HG02798 (cell line): ENCODE results near the gene SORCS2.

Experiments used
- ATAC-seq: cut with Tn5 transposase; IDR thresholded peaks from one replicate; pipeline ENCODE4 v1.9.1; 2021; ENCODE audit warnings: mild to moderate bottlenecking; ENCODE audit not compliant: unreplicated experiment, poor library complexity

SORCS2 gene

DNA sequence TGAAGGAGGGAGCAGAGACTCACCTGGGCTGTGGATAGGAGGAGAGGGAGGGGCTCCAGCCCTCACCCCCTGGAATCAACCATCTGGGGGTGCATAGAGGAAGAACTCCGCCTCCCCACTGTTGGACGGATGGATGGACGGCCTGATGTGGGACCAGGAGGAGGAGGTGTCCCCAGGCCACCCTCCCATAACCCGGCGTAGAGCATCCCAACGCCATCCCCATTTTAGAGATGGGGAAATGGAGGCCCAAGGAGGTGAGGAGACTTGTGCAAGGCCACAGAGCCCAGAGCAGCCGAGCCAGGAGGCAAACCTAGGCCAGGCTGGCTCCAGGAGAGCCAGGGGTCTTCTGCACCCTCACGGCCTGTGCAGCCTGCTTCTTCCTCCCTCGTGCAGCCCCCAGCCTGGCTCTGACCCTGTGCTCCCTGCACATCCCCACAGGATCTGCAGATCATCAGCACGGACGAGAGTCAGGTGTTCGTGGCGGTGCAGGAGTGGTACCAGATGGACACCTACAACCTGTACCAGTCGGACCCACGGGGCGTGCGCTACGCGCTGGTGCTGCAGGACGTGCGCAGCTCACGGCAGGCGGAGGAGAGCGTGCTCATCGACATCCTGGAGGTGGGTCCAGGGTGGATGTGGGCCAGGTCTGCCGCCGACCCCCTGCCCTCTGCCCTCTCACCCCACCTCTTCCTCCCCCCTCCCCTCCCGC lies 483.4 kb downstream of the SORCS2 start:
- ATAC-seq, result no peak

DNA sequence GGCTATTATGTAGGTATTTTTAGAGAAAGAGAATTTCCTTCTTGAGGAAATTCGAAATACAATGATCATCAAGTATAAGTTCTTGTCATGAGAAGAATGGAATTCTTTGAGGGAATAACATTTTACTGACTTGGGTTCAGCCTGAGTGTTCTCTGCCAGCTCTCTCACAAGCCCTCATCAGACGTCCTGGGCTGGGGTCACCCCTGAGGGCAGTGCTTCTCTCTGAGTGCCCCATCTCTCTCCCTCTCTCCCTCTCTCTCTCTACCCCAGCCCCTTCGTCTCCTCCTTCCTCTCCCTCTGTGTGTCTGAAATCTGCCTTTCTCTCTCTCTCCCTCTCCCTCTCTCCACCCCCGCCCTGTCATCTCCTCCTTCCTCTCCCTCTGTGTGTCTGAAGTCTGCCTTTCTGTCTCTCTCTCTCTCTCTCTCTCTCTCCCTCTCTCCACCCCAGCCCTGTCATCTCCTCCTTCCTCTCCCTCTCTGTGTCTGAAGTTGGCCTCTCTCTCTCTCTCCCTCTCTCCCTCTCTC lies 484.1 kb downstream of the SORCS2 start:
- ATAC-seq, result no peak

DNA sequence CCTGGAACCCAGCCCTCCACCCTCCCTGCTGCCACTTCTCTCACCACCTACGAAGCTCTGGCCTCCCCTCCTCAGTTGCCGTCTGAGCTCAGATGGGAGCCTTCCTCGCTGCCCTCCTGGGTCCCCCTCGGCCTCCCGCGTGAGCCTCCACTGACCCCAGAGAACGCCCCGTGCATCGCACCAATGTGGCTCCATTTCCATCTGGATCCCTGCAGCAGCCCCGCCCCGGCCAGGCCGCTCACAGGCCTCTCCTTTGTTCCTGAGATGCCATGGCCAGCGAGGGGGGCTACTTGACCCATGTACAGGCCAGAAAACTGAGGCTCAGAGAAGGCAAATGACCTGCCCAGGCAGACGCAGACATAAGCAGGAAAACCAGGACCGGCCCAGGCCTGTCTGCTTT lies 484.7 kb downstream of the SORCS2 start:
- ATAC-seq, result no peak

DNA sequence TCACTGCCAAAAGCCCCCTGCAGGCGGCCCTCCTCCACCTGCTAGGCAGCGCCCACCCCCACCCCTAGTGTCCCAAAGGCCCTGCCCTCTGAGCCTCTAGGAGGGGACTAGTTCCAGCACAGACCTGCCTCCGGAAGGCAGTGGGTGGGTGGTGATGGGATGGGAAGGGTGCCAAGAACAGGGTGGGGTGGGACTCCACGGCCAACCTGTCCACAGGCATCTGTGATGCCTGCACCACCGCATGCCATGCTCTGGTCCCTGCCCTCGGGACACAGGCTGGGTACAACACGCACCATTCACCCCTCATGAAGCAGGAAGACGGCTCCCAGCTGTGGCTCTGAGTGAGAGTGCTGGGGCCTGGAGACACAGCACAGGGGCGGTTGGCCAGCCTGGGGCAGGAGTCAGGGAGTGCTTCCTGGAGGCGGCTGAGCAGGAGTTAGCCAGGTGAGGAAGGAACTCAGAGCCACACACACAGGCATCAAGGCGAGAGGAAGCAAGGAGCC lies 485.5 kb downstream of the SORCS2 start:
- no peak for ATAC-seq

DNA sequence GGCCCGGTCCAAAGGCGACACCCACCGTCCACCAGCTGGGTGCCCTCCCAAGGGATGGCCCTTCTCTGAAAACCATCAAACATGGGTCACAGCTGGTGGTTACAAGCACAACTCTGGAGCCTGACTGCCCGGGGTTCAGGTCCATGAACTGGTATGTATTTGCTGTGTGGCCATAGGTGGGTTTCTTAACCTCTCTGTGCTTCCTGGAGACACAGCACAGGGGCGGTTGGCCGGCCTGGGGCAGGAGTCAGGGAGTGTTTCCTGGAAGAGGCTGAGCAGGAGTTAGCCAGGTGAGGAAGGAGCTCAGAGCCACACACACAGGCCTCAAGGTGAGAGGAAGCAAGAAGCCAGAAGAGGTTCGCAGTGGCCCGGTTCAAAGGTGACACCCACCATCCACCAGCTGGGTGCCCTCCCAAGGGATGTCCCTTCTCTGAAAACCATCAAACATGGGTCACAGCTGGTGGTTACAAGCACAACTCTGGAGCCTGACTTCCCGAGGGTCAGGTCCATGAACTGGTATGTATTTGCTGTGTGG lies 486.0 kb downstream of the SORCS2 start:
- ATAC-seq, result no peak

DNA sequence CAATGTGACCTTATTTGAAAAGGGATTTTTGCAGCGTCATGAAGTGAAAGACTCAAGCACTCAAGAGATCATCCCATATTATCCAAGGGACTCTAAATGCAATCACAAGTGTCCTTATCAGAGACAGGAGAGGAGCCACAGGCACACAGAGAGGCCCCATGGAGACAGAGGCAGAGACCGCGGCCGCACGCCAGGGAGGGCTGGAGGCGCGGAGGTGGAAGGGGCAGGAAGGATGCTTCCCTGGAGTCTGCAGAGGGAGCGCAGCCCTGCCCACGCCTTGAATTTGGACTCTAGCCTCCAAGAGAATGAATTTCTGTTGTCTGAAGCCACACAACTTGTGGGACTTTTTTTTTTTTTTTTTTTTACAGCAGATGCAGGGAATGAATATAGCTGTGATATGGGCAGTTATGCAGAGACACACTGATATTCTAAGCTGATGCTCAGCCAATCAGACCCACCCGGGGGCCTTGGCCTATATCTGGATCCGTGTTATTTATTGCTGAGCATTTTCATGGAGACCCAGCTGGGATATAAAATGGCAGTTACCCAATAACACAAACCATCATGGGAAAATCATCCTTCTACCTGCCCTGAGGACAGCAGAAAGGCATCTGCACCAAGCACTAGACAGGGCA lies 487.2 kb downstream of the SORCS2 start:
- no peak for ATAC-seq

DNA sequence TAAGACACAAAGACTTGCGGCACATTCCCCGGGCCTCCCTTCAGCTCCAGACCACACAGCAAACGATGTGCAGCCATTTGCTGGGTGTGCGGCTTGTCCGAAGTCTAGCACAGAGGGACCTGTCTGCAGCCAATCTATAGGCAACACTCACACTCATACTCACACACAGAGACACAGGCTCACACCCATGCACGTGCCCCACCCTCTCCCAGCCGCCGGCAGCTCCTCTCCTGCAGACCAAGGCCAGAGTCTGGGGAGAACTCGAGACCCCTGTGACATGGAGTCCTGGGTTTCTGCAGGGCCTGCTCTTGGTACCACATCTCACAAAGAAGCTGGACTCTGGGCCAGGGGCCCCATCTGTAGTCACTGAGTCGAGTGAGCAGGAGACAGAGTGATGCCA lies 487.8 kb downstream of the SORCS2 start:
- no peak for ATAC-seq

DNA sequence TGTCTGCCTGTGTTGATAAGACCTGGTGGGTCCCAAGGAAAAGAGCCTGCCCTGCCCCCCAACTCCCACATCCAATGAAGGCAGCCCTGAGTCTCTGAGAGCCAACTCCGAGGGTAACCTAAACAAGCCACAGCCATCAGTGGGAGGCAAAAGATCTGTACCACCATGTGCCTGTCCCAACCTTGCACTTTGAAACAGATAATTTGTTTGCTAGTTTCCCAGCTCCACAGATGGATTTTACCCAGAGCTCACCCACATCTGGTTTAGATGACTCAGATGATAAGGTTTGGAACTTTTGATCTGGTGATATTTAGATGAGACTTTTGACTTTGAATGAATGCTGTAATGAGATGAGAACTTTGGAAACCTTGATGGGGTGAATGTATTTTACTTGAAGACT lies 488.4 kb downstream of the SORCS2 start:
- ATAC-seq, result no peak

DNA sequence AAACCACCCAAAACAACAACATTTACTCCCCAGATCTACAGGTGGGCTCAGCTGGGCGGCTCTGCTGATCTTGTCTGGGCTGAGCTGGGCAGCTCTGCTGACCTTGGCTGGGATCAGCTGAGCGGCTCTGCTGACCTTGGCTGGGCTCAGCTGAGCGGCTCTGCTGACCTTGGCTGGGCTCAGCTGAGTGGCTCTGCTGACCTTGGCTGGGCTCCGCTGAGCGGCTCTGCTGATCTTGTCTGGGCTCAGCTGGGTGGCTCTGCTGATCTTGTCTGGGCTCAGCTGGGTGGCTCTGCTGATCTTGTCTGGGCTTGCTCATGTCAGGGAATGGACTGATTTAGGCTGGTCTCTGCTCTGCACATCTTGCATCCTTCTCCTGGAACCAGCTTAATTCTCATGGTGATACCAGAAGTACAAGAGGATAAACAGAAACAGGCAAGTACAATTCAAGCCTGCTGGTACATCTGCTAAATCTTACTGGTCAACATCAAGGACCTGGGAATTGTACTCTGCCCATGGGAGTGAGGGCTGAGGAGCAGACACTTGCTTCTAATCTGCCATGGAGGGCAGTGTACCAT lies 490.9 kb downstream of the SORCS2 start:
- ATAC-seq, result no peak

DNA sequence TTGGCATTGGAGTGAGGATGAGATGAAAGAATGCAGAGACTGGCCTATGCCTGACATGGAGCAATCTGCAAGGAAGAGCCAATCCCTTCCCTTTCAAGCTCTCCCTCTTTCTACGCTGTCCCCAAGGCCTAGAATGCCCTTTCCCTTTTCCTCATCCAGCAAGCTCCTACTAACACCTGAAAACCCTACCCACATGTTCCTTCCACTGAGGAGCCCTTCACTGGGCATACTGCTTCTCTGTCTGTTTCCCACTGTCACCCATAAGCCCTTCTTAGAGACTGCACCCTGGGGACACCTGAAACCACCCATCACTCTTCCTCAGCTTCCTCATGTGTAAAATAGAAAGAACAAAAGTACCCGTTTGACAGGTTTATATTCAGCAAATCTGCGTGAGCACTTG lies 492.0 kb downstream of the SORCS2 start:
- ATAC-seq, result no peak

DNA sequence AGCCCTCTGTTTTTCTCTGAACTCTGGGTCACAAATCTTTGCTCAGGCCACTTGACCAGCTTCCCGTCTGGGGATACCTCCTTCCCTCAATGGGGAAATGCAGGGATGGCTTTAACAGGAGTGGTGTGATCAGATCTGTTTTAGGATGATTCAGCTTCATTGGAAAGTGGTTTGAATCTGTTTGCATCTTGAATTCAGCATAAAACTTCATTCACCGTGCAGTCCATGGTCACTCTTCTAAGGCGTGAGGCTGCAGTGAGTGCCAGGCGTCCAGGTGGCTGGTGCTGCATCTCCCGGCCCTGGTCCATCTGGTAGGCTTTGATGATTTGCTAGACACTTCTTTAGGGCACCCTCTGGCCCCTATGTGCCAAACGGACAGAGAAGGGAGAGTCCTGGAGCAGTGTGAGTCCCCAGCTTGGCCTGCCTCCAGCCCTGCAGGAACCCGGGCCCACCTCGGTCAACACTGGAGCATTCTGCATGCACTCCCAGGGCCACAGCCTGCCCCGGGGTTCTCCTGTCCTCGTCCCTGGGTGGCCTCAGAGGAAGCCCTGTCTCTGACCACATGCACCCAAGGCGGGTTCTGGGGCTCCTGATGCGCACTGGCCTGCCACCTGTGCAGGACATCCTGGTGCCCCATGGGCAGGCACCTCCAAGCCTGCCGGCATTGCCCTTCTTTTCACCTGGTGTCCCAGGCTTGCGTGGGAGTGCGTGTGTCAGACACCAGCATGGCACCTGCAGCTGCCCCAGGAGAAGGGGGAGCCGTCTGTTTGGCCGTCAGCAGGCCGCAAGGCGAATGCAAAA lies 493.9 kb downstream of the SORCS2 start:
- ATAC-seq, result no peak

DNA sequence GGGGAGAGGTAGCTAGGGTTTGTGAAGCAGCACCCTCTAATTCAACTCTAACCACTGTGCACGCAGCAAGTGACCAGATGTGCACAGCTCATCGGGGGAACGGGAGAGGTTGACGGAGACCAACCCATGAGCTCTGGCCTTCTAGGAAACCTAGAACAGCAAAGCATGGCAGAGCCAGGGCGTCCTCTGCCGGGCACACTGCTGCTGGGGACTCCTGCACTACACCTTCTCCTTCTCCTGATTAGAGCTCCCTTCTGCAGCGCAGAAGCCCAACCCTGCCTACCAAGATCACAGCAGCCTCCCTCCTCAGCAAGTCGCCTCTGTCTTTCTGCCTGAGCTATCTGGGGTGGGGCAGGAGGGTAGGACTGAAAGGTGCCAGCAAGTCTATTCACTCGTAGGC lies 494.7 kb downstream of the SORCS2 start:
- no peak for ATAC-seq

DNA sequence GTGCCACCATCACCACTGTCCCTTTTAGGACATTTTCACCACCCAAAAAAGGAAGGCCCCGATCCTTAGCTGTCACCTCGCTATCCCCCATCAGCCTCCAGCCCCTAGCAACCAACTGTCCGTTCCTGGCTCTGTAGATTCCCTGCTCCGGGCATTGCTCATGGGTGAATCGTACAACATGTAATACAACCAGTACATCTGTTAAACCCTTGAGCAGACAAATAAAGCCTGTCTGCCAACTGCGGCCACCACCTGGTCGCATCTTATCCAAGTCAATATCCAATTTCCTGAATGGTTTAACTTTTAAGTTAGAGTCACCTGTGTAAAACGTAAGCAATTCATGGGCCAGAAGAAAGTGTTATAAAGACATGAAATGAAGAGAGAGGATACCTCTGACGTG lies 495.5 kb downstream of the SORCS2 start:
- ATAC-seq, result no peak

DNA sequence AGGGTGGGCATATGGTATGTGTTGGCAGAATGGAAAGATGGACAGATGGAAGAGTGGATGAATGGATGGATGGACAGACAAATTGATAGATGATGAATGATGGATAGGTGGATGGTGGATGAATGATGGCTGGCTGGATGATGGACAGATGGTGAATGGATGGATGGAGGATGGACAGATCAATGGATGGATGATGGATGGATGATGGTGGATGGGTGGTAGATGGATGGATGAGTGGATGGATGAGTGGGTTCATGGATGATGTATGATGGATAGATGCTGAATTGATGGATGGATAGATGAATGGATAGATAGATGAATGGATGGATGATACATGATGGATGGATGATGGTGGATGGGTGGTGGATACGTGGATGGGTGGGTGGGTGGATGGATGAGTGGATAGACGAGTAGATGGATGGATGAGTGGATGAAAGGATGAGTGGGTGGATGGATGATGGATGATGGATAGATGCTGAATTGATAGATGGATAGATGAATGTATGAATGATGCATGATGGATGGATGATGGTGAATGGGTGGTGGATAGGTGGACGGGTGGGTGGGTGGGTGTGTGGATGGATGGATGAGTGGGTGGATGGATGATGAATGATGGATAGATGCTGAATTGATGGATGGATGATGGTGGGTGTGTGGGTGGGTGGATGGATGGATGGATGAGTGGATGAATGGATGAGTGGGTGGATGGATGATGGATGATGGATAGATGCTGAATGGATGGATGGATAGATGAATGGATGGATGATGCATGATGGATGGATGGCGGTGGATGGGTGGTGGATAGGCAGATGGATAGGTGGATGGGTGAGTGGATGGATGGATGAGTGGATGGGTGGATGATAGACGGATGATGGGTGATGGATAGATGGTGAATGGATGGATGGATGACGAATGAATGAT lies 497.7 kb downstream of the SORCS2 start:
- ATAC-seq, result no peak

DNA sequence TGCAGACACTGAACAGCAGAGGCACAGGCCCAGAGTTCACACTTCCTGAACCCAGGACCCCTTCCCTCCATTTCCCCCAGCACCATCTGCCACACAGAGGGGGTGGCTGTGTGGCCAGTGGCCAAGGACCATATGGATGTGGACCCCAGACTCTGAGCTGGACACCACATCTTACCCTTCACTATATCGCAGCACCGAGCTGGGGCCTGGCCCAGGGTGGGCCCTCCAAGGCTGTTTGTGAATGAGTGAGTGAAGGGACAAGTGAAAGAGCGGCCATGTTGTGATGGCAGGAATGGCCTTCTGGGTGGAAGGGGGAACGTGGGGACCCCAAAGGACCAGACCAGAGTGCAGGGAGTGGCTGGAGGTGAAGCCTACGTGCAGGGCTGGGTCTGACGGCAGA lies 498.7 kb downstream of the SORCS2 start:
- ATAC-seq, result no peak

DNA sequence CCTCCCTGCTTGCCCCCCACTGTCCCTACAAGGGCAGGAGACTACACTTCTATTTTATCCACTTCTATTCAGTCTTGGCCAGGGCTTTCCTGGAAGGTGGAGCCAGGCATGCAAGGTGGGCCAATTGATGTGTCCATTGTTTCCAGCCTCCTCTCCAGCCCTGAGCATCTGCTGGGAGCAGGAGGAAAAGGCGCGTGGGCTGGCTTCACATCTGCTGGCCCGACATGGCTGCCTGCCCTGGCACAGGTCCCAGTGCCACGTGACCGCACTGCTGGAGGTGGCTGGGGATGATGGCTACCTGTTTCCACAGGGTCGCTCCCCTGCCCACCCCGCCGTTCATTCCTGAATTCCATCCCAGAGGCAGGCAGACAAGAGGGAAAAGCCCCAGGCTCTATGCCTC lies 499.6 kb downstream of the SORCS2 start:
- no peak for ATAC-seq

DNA sequence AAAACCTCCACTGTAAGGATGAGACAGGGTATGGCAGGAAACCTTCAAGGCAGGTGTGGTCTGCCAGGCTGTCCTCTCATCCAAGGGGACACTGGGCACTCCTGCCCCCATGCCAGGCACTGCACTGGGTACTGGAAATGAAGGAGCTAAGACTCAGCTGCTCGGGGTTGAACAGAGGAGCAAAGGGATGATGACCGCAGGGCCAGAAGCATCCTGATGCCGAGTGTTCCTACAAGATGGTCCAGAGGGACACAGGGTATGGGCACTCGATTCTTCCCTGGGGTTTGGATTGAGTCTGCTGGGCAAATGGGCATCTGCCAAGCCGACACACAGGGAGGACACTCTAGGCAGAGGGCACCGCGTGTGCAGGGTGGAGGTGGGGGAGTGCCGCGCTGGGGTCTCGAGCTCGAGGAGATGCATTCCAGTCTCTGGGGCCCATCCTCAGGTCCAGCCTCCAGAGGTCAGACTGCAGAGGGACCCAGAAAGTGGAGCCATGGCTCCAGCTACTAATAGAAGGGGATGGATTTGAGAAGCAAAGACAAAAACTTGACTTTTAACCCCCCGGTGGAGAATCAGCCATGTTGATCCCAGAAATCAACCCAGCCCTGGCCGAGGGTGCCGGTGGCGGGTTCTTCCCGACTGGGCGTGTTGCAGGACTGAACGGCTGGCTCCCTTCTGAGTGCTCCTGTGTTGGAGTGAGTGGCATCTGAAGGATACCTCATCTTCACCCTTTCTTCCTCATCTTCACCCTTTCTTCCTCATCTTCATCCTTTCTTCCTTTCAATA lies 500.3 kb downstream of the SORCS2 start:
- no peak for ATAC-seq

DNA sequence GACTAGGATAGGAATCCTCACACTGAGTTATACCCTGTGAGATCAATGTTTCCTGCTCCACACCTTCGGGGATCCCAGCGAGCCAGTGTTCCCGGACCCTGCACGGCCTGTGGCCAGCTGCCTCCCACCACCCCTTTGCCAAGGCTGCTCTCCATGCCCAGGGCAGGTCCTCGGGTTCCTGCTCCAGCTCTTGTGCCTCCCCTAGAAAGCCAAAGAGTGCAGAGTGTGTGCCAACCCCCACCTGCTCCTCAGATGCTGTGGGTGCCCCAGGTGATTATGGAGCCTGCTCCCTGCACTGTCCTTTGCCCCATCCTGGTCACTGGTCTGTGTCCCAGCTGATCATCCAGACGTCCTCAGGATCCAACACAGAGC lies 500.9 kb downstream of the SORCS2 start:
- ATAC-seq, result no peak

DNA sequence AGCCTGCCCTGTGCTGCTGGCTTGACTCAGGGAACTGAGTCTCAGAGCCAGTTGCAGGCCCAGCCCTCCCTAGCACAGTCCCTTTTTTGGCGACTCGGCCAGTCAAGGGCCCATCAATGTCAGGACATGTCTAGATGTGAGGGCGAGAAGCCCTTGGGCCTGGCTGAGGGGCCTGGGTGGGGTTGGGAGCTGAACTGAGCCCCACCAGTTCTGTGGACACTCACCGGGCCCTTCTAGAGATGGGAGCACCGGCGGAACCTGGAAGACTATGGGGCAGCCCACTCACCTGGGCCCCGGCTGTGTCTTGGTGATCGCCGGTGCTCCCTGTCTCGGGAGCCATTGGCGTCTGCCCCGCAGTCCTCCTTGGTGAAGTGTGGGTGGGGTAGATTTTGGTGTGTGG lies 501.4 kb downstream of the SORCS2 start:
- no peak for ATAC-seq
